HG02943 (cell line): ENCODE results near the gene TDG.

Experiments used
- ATAC-seq: cut with Tn5 transposase; IDR thresholded peaks from one replicate; pipeline ENCODE4 v1.9.1; 2021; ENCODE audit warnings: mild to moderate bottlenecking, low read depth, moderate library complexity; ENCODE audit not compliant: unreplicated experiment

TDG gene

GRCh38 chr12:103958621-103959020 lies 7.1 kb upstream of the TDG start:
- ATAC-seq = no peak

DNA sequence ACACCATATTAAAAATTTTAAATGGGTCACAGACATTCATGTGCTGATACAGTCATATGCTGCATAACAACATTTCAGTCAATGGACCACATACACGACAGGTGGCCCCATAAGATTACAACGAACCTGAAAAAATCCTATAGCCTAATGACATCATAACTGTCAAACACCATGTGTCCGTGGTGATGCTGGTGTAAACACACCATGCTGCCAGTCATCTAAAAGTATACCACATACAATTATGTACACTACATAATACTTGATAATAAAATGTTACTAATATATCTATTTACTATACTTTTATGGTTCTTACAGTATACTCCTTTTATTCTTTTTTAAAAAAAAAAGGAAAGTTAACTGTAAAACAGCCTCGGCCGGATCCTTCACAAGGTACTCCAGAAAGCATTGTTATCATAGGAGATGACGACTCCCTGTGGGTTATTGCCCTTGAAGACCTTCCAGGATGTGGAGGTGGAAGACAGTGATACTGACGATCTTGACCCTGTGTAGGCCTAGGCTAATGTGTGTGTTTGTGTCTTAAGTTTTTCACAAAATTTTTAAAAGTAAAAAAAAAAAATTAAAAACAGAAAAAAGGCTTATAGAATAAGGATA lies 5.0 kb upstream of the TDG start:
- no peak for ATAC-seq

- no peak for ATAC-seq
Observed at GRCh38 chr12:103962493-103962892, 3.2 kb upstream of the TDG start.

DNA sequence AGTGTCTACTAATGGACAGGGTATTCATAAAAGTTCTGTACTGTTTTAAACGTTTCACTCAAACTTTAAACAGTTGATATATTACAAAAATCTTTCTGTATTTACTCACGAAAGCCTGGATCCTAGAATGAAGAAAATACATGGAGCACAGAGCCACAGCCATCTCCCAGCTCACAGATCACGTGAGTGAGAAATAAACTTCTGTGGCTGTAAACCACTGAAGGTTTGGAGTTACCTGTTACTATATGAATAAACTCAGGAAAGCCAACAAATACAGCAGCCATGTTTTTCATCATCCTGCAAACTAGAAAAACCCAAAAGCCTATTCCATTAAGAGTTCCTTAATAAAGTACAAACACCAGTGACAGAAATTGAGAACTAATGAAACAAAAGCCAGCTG lies 867 bp upstream of the TDG start:
- ATAC-seq = no peak

GRCh38 chr12:103965255-103965589 lies 450 bp upstream of the TDG start:
- no peak for ATAC-seq

- no peak for ATAC-seq
Observed at GRCh38 chr12:103966736-103967135, 1.1 kb downstream of the TDG start.

GRCh38 chr12:103969391-103969790 lies 3.7 kb downstream of the TDG start:
- no peak for ATAC-seq

GRCh38 chr12:103973909-103974308 lies 8.2 kb downstream of the TDG start:
- no peak for ATAC-seq

GRCh38 chr12:103975368-103975767 lies 9.7 kb downstream of the TDG start:
- ATAC-seq = no peak

DNA sequence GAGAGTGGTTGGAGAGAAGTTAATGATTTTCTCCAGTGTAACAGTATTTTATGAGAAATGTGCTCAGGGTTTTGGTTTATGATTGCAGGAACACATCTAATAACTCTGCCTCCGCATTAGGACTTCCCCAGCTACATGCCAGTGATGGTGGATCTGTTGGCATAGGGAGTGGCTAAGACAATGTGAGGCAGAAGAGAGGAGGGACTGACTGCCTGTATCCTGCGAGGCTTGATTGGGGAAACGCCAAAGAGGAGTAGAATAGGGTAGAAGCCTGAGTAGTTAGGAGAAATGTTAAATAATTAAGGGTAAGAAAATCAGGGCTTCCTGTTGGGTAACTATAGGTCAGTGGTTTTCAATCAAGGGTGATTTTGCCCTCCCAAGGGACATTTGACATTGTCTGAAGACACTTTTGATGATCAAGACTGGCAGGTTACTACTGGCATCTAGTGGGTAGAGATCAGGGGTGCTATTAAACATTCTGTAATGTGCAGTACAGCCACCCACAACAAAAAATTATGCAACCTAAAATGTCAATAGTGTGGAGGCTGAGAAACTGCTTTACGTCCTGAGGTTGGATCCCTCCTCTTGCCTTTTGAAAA lies 12.8 kb downstream of the TDG start:
- ATAC-seq = no peak

GRCh38 chr12:103986829-103987228 lies 21.2 kb downstream of the TDG start:
- ATAC-seq = no peak

DNA sequence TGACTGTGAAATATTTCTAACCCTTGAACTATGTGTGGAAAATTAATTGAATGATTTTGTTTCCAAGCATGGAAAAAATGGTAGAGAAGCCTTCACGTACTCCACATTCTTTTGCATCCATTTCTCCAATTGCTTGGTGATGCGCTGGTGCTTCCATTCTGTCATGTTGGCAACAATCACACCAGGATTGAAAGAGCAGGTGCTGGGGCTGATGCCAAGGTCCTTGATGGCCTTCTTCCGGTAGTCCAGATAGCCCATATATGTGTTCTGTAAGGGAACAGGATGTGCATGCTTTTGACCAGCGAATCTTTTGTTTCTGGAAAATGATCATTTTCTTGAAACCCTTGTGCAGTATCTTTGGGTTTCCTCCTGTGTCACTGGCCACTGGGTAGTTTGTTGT lies 28.6 kb downstream of the TDG start:
- no peak for ATAC-seq

DNA sequence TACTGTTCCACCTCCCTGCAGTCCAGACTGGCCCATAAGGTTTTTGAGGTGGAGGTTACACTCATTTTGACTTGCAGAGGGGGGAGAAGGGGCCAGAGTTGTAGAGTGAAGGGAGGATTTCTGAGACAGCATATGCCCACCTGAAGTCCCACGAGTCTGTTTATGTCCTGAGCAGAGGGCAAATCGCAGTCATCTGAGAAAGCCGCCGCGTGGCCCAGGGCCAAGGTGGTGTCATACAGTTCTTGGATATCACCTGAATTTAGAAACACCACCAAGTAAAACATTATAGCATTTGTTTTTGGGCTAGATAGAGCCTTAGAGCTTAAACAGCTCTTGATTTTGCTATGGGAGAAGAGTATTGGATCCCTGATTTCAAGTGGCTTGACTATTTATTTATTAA lies 30.9 kb downstream of the TDG start:
- ATAC-seq = no peak

DNA sequence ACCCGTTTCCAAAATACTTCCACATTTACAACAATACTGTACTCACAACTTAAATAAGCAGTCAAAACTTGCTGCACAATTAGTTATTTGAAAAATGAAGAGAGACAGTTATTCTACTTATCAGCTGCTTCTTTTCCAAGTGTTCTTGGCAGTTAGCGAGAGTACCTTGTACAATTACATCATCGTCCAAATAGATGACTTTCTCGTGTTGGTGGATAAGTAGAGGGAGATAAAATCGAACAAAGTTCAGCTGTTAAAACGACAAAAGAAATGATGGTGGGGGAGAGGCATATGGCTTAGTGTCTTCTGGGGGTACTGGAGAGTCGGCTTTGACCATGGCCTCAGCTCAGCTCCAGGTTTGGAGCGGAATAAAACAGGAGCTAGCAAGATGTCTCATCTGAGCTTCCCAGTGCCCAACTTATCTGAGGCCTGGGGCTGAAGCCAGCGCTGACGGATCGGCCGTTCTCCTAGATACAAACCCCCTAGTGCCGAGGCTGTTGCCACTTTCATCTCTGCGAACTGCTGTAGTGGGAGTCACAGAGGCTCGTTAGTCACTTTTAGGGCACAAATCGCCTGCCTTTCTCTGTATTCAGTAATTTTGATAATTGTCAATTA lies 31.7 kb downstream of the TDG start:
- ATAC-seq = no peak

GRCh38 chr12:103998976-103999375 lies 33.3 kb downstream of the TDG start:
- no peak for ATAC-seq

- no peak for ATAC-seq
Observed at GRCh38 chr12:104000807-104001434, 35.2 kb downstream of the TDG start.

- ATAC-seq = no peak
Observed at GRCh38 chr12:104002686-104003085, 37.0 kb downstream of the TDG start.

DNA sequence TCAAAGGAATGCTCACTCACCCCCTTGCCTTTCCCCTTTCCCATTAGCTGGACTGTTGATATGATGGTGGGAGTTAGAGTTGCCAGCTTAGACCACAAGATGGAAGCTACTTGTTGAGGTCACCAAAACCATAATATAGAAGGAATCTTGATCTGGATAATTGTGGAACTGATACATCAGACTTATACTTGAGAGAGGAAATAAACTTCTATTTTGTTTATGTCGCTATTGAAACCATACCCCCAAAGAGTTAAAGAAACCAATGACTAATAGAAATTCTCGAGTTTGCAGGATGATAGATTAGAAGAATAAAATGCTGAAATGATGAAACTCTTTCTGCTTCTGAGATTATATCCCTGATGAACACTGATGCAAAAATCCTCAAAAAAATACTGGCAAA lies 37.9 kb downstream of the TDG start:
- ATAC-seq = no peak

DNA sequence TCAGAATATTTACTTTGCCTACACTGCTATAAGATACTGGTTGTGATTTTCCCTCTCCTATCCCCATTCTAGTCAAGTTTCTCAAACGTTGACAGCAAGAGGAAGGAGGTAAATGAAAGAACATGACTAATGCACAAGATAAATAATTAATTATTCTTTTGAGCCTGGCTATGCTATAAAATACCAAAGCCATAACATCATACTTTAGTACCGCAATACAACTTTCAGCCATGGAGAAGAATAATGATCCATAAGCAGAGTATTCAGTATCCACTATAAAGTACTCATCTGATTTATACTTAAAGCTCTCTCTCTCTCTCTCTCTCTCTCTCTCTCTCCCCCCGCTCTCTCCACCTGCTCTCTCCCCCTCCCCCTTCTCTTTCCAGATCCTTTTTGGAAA lies 41.3 kb downstream of the TDG start:
- no peak for ATAC-seq

- no peak for ATAC-seq
Observed at GRCh38 chr12:104010121-104010520, 44.4 kb downstream of the TDG start.

DNA sequence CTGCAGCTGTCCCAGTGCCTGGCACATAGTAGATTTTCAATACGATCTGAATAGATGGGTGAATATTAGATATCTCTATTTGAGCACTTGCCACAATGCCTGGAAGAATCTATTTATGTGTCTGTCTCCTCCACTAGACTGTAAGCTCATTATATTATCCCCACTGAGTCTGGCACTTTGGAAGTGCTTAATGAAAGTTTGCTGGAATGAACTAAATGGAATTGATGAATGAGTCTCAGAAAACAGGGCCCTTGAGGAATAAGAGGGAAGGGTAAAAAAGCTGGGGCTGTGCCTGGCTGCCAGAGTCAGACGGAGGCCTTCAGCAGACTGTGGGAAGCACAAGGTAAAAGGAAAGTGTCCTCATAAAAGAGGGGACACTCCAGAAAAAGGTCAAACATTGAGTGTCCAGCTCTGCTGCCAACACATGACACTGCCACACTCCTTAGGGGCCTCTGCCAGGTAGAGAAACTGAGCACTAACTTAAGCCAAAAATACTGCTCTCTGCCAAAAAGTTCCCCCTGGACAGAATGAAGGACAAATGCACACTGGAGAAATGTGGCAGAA lies 45.0 kb downstream of the TDG start:
- no peak for ATAC-seq

GRCh38 chr12:104011253-104011652 lies 45.6 kb downstream of the TDG start:
- no peak for ATAC-seq
